ENCODE results near the gene POLG.

DNA sequence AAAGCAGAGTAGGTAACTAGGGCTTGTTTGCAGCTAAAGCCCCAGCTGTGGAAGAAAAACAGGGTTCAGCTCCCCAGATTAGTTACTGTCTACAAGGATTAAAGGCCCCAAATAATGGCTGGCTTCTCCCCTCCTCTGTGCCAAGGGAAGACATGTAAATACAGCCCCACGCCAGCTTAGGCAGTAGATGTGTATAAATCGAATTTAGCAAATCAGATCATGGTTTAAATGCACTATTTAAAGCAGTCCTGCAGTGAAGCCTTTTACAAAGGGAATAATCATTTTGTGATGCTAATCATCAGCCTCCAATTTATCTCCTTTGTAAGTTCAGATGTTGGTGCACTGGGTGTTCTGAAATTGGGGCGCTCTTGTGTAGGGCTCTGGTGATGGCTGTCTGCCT lies 46.7 kb upstream of the POLG start:
- TF ChIP-seq POLR2A (IDR thresholded peaks at IDR 0.05) (no peak), POLR2AphosphoS5 (IDR thresholded peaks at IDR 0.05; ENCODE audit: insufficient read depth in 1 of 2, low read depth in 1 of 2) (no peak)
- TF ChIP-seq, protein P1, sequence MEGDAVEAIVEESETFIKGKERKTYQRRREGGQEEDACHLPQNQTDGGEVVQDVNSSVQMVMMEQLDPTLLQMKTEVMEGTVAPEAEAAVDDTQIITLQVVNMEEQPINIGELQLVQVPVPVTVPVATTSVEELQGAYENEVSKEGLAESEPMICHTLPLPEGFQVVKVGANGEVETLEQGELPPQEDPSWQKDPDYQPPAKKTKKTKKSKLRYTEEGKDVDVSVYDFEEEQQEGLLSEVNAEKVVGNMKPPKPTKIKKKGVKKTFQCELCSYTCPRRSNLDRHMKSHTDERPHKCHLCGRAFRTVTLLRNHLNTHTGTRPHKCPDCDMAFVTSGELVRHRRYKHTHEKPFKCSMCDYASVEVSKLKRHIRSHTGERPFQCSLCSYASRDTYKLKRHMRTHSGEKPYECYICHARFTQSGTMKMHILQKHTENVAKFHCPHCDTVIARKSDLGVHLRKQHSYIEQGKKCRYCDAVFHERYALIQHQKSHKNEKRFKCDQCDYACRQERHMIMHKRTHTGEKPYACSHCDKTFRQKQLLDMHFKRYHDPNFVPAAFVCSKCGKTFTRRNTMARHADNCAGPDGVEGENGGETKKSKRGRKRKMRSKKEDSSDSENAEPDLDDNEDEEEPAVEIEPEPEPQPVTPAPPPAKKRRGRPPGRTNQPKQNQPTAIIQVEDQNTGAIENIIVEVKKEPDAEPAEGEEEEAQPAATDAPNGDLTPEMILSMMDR (IDR thresholded peaks at IDR 0.05): no peak
